ENCODE results near the gene APRT.

DNA sequence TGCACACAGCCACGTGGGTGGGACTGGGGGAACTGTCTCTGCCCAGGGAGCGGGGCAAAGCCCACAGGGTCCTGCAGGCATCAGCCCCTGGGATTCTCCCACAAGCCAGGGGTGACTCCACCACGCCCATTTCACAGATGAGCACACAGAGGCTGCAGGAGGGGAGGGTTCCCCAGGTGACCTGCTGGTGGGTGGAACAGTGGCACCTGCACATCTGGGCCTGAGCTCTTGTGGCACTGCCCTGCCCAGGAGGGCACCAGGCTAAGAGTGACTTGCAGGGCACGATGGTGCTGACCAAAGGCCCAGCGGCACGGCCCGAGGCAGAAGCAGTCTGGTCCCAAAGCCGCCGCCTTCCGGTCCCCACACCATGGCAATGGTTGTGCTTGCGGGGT lies 50.6 kb downstream of the APRT start:
- TF ChIP-seq CTCF (IDR thresholded peaks at IDR 0.05; ENCODE audit: low read depth, low read length, poor library complexity, severe bottlenecking): no peak
- no peak for TF ChIP-seq EZH2phosphoT487 (IDR thresholded peaks at IDR 0.05; ENCODE audit: borderline replicate concordance, low read length)

All from DOHH2 (cell line).